HepG2 (cell line): ENCODE results near the gene TMTC3. TPM values are rescaled to one million over a fixed set of nuclear protein-coding genes. Genes with fewer than 3 reads are reported as not detected.

ENCODE experiments used
- ATAC-seq: fragments of 200-7000 bp; cut with Tn5 transposase; 3 replicates; pipeline ENCODE4 v1.9.1; 2020; ENCODE audit warnings: mild to moderate bottlenecking, moderate library complexity
- BruUV-seq: library from RNA; stranded (reverse); fragments of 400-500 nt; replicated peaks from 2 replicates; lab custom pipeline; 2021; lab: Mats Ljungman, UMichigan
- CTCF ChIA-PET: fragments of 300-600 bp; formaldehyde crosslinking; extraction: SDS; loops from one replicate; lab custom pipeline; 2021; ENCODE audit warnings: low total read pairs, inconsistent platforms, low intra/inter-chr PET ratio; lab: Yijun Ruan, JAX
- POLR2A ChIA-PET: fragments of 350-600 bp; sonication (Branson Sonifier 250); formaldehyde crosslinking; loops from one replicate; lab custom pipeline; 2020; ENCODE audit warnings: antibody characterized with exemption, inconsistent platforms; lab: Yijun Ruan, JAX
- DNase-seq: peaks from one replicate; pipeline ENCODE4 v3.0.0-alpha.2; 2015; ENCODE audit warnings: low spot score
- FAIRE-seq: peaks from 3 replicates; lab custom pipeline; 2011; peaks lifted over from hg19 to GRCh38; lab: Jason Lieb, UNC
- H2AFZ ChIP-seq: one replicate; pipeline ENCODE4 v1.6.1; 2011; ENCODE audit warnings: low read length, inconsistent platforms
- H3K27ac ChIP-seq: fragments of 300-600 bp; 3 replicates; pipeline ENCODE4 v1.8.0; 2011; ENCODE audit warnings: mixed run types, mild to moderate bottlenecking, mixed read lengths, low read length, inconsistent platforms; ENCODE audit not compliant: insufficient read depth; ENCODE audit errors: extremely low read length
- H3K27me3 ChIP-seq, 2 experiments: fragments of 200-600 bp in 1 of 2; 2 replicates in 1 of 2; 3 replicates in 1 of 2; pipeline versions ENCODE4 v1.6.0 to v1.8.0; 2011; ENCODE audit warnings: low read length in 2 of 2, mild to moderate bottlenecking in 2 of 2, moderate library complexity in 2 of 2, inconsistent platforms in 1 of 2; ENCODE audit not compliant: insufficient read depth in 2 of 2, control insufficient read depth in 1 of 2
- H3K36me3 ChIP-seq, 2 experiments: fragments of 200-600 bp in 1 of 2; replicated peaks in 1 of 2; 2 replicates in 1 of 2; 3 replicates in 1 of 2; pipeline versions ENCODE4 v1.5.1 to v1.8.0; 2011; ENCODE audit warnings: low read length in 2 of 2, inconsistent platforms in 1 of 2; ENCODE audit not compliant: insufficient read depth in 2 of 2, control insufficient read depth in 1 of 2
- H3K4me1 ChIP-seq: 2 replicates; pipeline ENCODE4 v1.5.1; 2012; ENCODE audit warnings: low read length, inconsistent platforms; ENCODE audit not compliant: insufficient read depth
- H3K4me2 ChIP-seq: 2 replicates; pipeline ENCODE4 v1.6.0; 2011; ENCODE audit warnings: low read depth, low read length, inconsistent platforms
- H3K4me3 ChIP-seq, 3 experiments: fragments of 200-600 bp in 1 of 3; sonication (generic), shearing (Covaris generic) in 1 of 3; replicated peaks in 1 of 3; 2 replicates each; pipeline ENCODE4 v1.5.1; 2011 to 2016; ENCODE audit warnings: low read length in 3 of 3, inconsistent platforms in 2 of 3, low read depth in 2 of 3, mild to moderate bottlenecking in 2 of 3, control low read depth in 1 of 3, mixed read lengths in 1 of 3; ENCODE audit not compliant: insufficient read depth in 1 of 3
- H3K79me2 ChIP-seq: one replicate; pipeline ENCODE4 v1.6.1; 2011; ENCODE audit warnings: low read length, inconsistent platforms; ENCODE audit not compliant: insufficient read depth
- H3K9ac ChIP-seq: 2 replicates; pipeline ENCODE4 v1.6.0; 2011; ENCODE audit warnings: mild to moderate bottlenecking, low read depth, low read length, inconsistent platforms; ENCODE audit not compliant: insufficient read depth
- H3K9me3 ChIP-seq: 2 replicates; pipeline ENCODE4 v1.5.1; 2012; ENCODE audit warnings: mild to moderate bottlenecking, low read length
- H4K20me1 ChIP-seq: 2 replicates; pipeline ENCODE4 v1.6.0; 2011; ENCODE audit warnings: inconsistent platforms, mild to moderate bottlenecking, low read length, moderate library complexity; ENCODE audit not compliant: insufficient read depth
- EHMT2 ChIP-seq: fragments of 200-600 bp; sonication (generic); IDR thresholded peaks from 2 replicates; pipeline ENCODE4 v1.7.0; 2017; ENCODE audit warnings: antibody characterized with exemption, low read depth, low read length, borderline replicate concordance
- FIP1L1 ChIP-seq: fragments of 200-400 bp; formaldehyde crosslinking; IDR thresholded peaks from 2 replicates; pipeline ENCODE4 v1.6.1; 2018; ENCODE audit warnings: low read depth, mild to moderate bottlenecking, low read length, moderate library complexity, borderline replicate concordance; ENCODE audit not compliant: insufficient read depth
- FOXJ3 ChIP-seq: sonication (generic); formaldehyde crosslinking; IDR thresholded peaks from 2 replicates; pipeline ENCODE4 v1.4.0; 2020; ENCODE audit warnings: missing genetic modification reagents, mild to moderate bottlenecking, borderline replicate concordance
- KDM4B ChIP-seq: sonication (generic); formaldehyde crosslinking; IDR thresholded peaks from 2 replicates; pipeline ENCODE4 v1.4.0; 2020; ENCODE audit warnings: missing genetic modification reagents
- POGK ChIP-seq: sonication (generic); formaldehyde crosslinking; conservative IDR thresholded peaks from 2 replicates; pipeline ENCODE4 v1.8.0; 2022; ENCODE audit warnings: mild to moderate bottlenecking, moderate library complexity, missing genetic modification reagents
- RARA ChIP-seq: IDR thresholded peaks from 2 replicates; pipeline ENCODE4 v1.6.1; 2016; ENCODE audit warnings: missing genetic modification reagents, missing compliant biosample characterization
- SNAI1 ChIP-seq: sonication (generic); formaldehyde crosslinking; IDR thresholded peaks from 2 replicates; pipeline ENCODE4 v1.5.0; 2020; ENCODE audit warnings: mild to moderate bottlenecking, missing genetic modification reagents, borderline replicate concordance
- SP1 ChIP-seq, 2 experiments: fragments of 450-650 bp in 1 of 2; sonication (generic) in 1 of 2; formaldehyde crosslinking in 1 of 2; IDR thresholded peaks; 2 replicates each; pipeline versions ENCODE4 v1.4.0 to v1.6.1; 2016 to 2020; ENCODE audit warnings: missing genetic modification reagents in 1 of 2
- TFE3 ChIP-seq: IDR thresholded peaks from 2 replicates; pipeline ENCODE4 v1.6.1; 2016
- ZFP41 ChIP-seq: sonication (generic); formaldehyde crosslinking; IDR thresholded peaks from 2 replicates; pipeline ENCODE4 v1.4.0; 2020; ENCODE audit warnings: mild to moderate bottlenecking, missing genetic modification reagents, borderline replicate concordance
- ZNF280B ChIP-seq: sonication (generic); formaldehyde crosslinking; IDR thresholded peaks from 2 replicates; pipeline ENCODE4 v1.5.0; 2020; ENCODE audit warnings: missing genetic modification reagents, mild to moderate bottlenecking, borderline replicate concordance
- ZNF431 ChIP-seq: sonication (generic); formaldehyde crosslinking; IDR thresholded peaks from 2 replicates; pipeline ENCODE4 v1.9.0; 2022; ENCODE audit warnings: missing genetic modification reagents, low read depth, mild to moderate bottlenecking, borderline replicate concordance
- ZNF580 ChIP-seq: IDR thresholded peaks from 2 replicates; pipeline ENCODE4 v1.6.1; 2016; ENCODE audit warnings: low read depth, borderline replicate concordance
- WGBS: methylation state at CpG from one replicate; pipeline ENCODE4 v1.1.6; 2017; ENCODE audit warnings: low lambda C conversion rate; 5-methylcytosine and 5-hydroxymethylcytosine counted together
- in situ Hi-C: cut with HindIII; loops from 2 replicates; pipeline ENCODE4 v1.10.0; 2017; ENCODE audit warnings: low pct_unique_long_range_greater_than_20kb; ENCODE audit not compliant: extremely low pct_ligation_motif_present
- intact Hi-C: fragments of 100-400 bp; cut with micrococcal nuclease; formaldehyde crosslinking; loops from one replicate; pipeline ENCODE4 v1.10.0; 2022; ENCODE audit not compliant: unreplicated experiment
- polyA plus RNA-seq, 8 experiments: library from polyadenylated mRNA; depleted of rRNA in 3 of 8; stranded (reverse) in 7 of 8; unstranded in 1 of 8; fragments of >200 nt; fragmentation: Illumina TruSeq in 4 of 8; extraction: Trizol in 4 of 8; gene quantifications; 2 replicates each; pipeline versions ENCODE4 v1.2.1 to v1.2.3, GENCODE V29; 2011 to 2016; ENCODE audit warnings: low read depth in 4 of 8, missing spikeins in 1 of 8, mixed read lengths in 1 of 8; ENCODE audit not compliant: insufficient read depth in 1 of 8
- total RNA-seq, 5 experiments: library from RNA; depleted of rRNA; stranded (reverse); fragments of >200 nt; fragmentation: Illumina TruSeq; extraction: Trizol; gene quantifications; 2 replicates each; pipeline ENCODE4 v1.2.3, GENCODE V29; 2016; ENCODE audit warnings: low read depth in 1 of 5

Gene TMTC3
- total and polyA plus RNA-seq, 2 of the 13 experiments (the other 11 are each of a cell fraction or from before 2014, with no cell fraction given): 6.3 to 22.5 TPM

- no peak overlapping the region for H2AFZ ChIP-seq
- no peaks in the 10 kb centered on the region for H3K27me3 ChIP-seq
- no peak overlapping the region for H3K4me3 ChIP-seq
- ChIA-PET CTCF (no interaction called here), POLR2A (no interaction called here)
- in situ Hi-C loops (no loop called here), intact Hi-C loops (no loop called here)
- WGBS: 44% methylated on average over 7 of the region's 7 CpGs
- H3K9me3 ChIP-seq: no peaks in the 10 kb centered on the region
- H3K9ac ChIP-seq: no peak overlapping the region
- no peaks in the 10 kb centered on the region for H3K36me3 ChIP-seq
- BruUV-seq: no TSS peak
- no peaks in the 10 kb centered on the region for H3K79me2 ChIP-seq
- no peaks in the 10 kb centered on the region for H3K4me1 ChIP-seq
- ATAC-seq (no peak), FAIRE-seq (no peak), DNase-seq (no peak)
- H4K20me1 ChIP-seq: no peaks in the 10 kb centered on the region
- H3K4me2 ChIP-seq: no peak overlapping the region
- TF ChIP-seq KDM4B: no peak
- TF ChIP-seq RARA (CRISPR knock-in tag): no peak
- no peak for TF ChIP-seq ZNF280B (CRISPR knock-in tag)
- TF ChIP-seq FIP1L1: no peak
- H3K27ac ChIP-seq: no peak overlapping the region
These were observed 93.2 kb downstream of the TMTC3 start for GRCh38 chr12:88235183-88235833.

- no peak overlapping the region for H3K4me2 ChIP-seq
- DNase-seq: no peak
- in situ Hi-C loops: no loop called here
- no peak for TF ChIP-seq TFE3
- no peak for TF ChIP-seq SP1 (IDR thresholded peaks at IDR 0.05)
- TF ChIP-seq SP1 (CRISPR knock-in tag; IDR thresholded peaks at IDR 0.05): no peak
- no peak for TF ChIP-seq SNAI1
- TF ChIP-seq POGK (CRISPR knock-in tag): no peak
- no peak for TF ChIP-seq ZFP41 (CRISPR knock-in tag)
- TF ChIP-seq ZNF580 (CRISPR knock-in tag): no peak
- no peak for TF ChIP-seq ZNF431 (CRISPR knock-in tag)
- no peak for TF ChIP-seq EHMT2
- no peak for TF ChIP-seq FOXJ3 (CRISPR knock-in tag)
These were observed 95.8 kb downstream of the TMTC3 start for GRCh38 chr12:88237954-88238353.

More at GRCh38 chr12:88237954-88238353, 95.8 kb downstream of the TMTC3 start:
- CTCF ChIA-PET: no interaction called here
- intact Hi-C loops: no loop called here
- no TSS peak for BruUV-seq
- Histone ChIP-seq H3K79me2 (no peaks in the 10 kb centered on the region), H2AFZ (no peak overlapping the region), H3K4me1 (no peaks in the 10 kb centered on the region), H3K27me3 (no peaks in the 10 kb centered on the region), H3K9me3 (no peaks in the 10 kb centered on the region), H3K27ac (no peak overlapping the region), H3K4me3 (no peak overlapping the region), H3K9ac (no peak overlapping the region), H4K20me1 (no peaks in the 10 kb centered on the region), H3K36me3 (no peaks in the 10 kb centered on the region)
- POLR2A ChIA-PET: no interaction called here
- ATAC-seq (no peak), FAIRE-seq (no peak)
